Smooth muscle cell of the pulmonary artery (primary cell): ENCODE results near the gene MRTFB. TPM values are rescaled to one million over a fixed set of nuclear protein-coding genes. Genes with fewer than 3 reads are reported as not detected.

Experiments used
- total RNA-seq: library from RNA; depleted of rRNA; stranded (reverse); fragments of >200 nt; gene quantifications from 2 replicates; pipeline ENCODE4 v1.2.3, GENCODE V29; 2014

The MRTFB gene, protein sequence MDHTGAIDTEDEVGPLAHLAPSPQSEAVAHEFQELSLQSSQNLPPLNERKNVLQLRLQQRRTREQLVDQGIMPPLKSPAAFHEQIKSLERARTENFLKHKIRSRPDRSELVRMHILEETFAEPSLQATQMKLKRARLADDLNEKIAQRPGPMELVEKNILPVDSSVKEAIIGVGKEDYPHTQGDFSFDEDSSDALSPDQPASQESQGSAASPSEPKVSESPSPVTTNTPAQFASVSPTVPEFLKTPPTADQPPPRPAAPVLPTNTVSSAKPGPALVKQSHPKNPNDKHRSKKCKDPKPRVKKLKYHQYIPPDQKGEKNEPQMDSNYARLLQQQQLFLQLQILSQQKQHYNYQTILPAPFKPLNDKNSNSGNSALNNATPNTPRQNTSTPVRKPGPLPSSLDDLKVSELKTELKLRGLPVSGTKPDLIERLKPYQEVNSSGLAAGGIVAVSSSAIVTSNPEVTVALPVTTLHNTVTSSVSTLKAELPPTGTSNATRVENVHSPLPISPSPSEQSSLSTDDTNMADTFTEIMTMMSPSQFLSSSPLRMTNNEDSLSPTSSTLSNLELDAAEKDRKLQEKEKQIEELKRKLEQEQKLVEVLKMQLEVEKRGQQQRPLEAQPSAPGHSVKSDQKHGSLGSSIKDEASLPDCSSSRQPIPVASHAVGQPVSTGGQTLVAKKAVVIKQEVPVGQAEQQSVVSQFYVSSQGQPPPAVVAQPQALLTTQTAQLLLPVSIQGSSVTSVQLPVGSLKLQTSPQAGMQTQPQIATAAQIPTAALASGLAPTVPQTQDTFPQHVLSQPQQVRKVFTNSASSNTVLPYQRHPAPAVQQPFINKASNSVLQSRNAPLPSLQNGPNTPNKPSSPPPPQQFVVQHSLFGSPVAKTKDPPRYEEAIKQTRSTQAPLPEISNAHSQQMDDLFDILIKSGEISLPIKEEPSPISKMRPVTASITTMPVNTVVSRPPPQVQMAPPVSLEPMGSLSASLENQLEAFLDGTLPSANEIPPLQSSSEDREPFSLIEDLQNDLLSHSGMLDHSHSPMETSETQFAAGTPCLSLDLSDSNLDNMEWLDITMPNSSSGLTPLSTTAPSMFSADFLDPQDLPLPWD
- total RNA-seq = 7.1 and 14.3 TPM in 2 replicates

DNA sequence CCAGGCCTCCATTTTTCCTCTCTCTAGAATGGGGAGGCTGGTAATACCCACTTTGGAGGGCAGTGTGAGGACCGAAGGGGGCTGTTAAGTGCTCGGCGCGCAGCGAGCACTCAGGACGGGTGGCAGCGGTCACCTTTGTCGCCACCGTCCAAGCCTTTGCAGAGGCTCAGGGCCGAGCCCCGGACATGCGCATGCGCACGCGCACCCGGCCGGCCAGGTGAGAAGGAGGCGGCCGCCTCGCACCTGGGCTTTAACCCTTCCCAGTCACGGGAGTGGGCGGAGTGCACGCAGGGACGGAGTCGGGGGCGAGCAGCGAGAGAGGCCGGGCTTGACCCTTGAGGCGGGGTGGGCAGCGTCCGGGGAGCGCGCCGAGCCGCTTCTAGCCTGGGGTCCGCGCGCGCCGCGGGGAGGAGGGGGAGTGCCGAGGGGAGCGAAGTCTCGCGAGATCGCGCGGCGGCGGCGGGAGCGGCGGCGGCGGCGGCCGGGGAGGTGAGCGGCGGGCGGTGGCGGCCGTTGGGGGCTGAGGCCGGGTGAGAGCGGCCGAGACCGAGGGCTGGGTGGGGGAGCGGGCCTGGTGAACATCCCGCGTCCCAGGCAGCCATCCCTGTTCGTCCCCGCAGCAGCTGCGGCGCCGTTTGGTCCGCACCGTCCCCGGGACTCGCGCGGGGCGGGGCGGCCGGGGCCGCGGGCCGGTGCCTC, at the start of gene MRTFB:
TSS of gene MRTFB (plus strand) at position 443 of the 699 bp plus-strand sequence. CDS start 69,288 bp downstream, outside the sequence.

Other genes starting within 250 kb of the MRTFB start
- 9.6 and 9.7 TPM in 2 replicates for gene ERCC4, start 151.2 kb upstream of the MRTFB start, total RNA-seq